Uterus (tissue), 2 donors: ENCODE results near the gene ACBD6.

Experiments used
- CTCF ChIP-seq, 4 experiments: fragments of 200-600 bp in 2 of 4; fragments of 450-650 bp in 2 of 4; sonication (generic) in 2 of 4; IDR thresholded peaks; one replicate each; pipeline ENCODE4 v1.5.1; 2016 to 2019; ENCODE audit warnings: antibody characterized with exemption in 4 of 4, mild to moderate bottlenecking in 2 of 4, moderate library complexity in 1 of 4
- POLR2A ChIP-seq, 2 donors: fragments of 450-650 bp; IDR thresholded peaks; one replicate each; pipeline ENCODE4 v1.6.1; 2016; ENCODE audit warnings: antibody characterized with exemption in 2 of 2, mild to moderate bottlenecking in 1 of 2, moderate library complexity in 1 of 2

DNA sequence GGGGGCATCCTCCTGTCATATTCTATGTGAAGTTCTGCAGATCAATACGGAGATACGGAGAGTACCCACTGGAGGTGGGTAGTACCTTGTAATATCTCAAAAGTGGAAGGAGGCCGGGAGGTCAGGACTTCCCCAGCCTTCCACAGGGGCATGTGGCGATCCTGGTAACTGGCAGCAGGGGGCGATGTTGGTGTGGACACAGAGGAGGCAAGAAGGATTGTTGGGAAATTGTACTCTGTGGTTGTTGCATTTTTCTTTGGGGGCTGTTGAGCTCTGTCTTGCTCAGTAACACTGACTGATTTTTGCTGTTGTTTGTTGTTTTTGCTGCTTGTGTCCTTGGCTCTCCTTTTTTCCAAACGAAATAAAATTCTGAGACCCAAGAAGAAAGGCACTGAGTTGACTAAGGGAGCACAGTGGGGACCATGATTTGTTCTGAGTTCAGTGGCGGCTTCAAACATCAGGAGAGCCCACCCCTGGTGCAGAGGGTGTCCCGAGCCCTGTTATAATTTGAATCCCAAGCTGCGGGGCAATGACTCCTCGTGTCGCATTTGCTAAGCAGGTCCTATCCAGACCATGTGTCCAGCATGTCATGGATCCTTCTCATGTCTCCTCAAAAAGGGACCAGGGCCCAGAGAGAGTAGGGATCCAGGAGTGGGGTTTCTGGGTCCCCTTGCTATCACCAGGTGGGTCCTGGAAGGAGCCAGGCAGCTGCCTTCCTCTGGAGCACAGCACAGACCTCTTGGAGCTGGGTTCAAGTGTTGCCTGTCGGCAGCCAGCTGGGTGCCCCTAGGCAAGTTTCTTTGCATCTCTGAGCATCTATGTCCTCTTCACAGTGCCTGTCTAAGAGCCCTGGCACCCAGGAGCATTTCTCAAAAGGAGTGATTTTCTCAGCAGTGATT is 249.5 kb downstream of the ACBD6 start:
- TF ChIP-seq CTCF (IDR thresholded peaks at IDR 0.05) (peak; percentile 49 to 59 (median 51)), POLR2A (IDR thresholded peaks at IDR 0.05) (no peak)
